Activated naive CD4-positive, alpha-beta T cell treated with anti-CD3 and anti-CD28 coated beads, Interleukin-2, amount 10 ng/mL, durations not matched to agents 7 days and 5 days (primary cell): ENCODE results near the gene RNU1-1.
"Not testable (repeated sequence)": the region's sequence is repeated elsewhere in the genome, so short reads cannot be mapped to it uniquely, and the experiment has no call there.

Source experiments
- CTCF ChIA-PET: fragments of 350-600 bp; sonication (Branson Sonifier 250); formaldehyde crosslinking; loops from one replicate; lab custom pipeline; 2021; ENCODE audit warnings: antibody characterized with exemption; lab: Charles Lee
- DNase-seq: peaks from one replicate; pipeline ENCODE4 v3.0.0-alpha.2; 2020
- H3K27ac Mint-ChIP-seq: one replicate; pipeline ENCODE4 v1.8.0; 2021; ENCODE audit warnings: mild to moderate bottlenecking, moderate library complexity, mixed read lengths
- H3K27me3 Mint-ChIP-seq: one replicate; pipeline ENCODE4 v1.8.0; 2021; ENCODE audit warnings: mild to moderate bottlenecking, mixed read lengths
- H3K36me3 Mint-ChIP-seq: one replicate; pipeline ENCODE4 v1.8.0; 2021; ENCODE audit warnings: mixed read lengths
- H3K4me1 Mint-ChIP-seq: one replicate; pipeline ENCODE4 v1.8.0; 2021; ENCODE audit warnings: mixed read lengths
- H3K4me3 Mint-ChIP-seq: one replicate; pipeline ENCODE4 v1.8.0; 2021; ENCODE audit warnings: mild to moderate bottlenecking, moderate library complexity, mixed read lengths
- H3K9me3 Mint-ChIP-seq: one replicate; pipeline ENCODE4 v1.8.0; 2021; ENCODE audit warnings: mixed read lengths

The RNU1-1 gene

DNA sequence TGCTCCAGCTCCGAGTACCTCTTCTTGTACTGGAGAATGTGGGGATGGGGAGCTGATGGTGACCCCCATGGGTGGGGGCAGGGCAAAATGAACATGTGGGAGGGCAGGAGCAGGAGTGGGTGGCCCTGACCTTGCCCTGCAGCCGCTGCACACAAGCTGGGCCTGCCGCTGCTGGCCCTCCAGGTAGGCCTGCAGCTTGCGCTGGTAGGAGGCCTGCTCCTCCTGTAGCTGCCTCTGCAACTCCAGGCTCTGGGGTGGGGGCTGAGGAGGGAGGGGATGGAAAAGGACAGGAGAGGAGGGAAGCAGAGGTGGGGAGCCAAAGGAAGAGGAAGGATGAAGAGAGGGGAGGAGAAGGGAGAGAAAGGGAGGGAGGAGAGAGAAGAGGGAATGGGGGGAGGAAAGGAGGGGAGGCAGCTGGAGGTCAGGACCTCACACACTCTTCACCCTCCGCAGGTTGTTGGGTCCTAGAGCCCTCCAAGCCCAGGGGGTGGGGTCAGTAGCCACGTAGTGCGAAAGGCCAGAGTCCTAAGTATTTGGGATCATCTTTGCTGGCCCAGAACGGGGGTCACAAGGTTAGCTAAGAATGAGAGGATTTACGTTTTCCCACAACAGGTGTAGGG, 22.9 kb downstream of the RNU1-1 start:
- H3K27me3 Mint-ChIP-seq, result no peaks in the 10 kb centered on the region
- H3K4me3 Mint-ChIP-seq, result no peak overlapping the region
- H3K4me1 Mint-ChIP-seq, result peaks cover 3% of the 10 kb centered on the region
- no peaks in the 10 kb centered on the region for H3K36me3 Mint-ChIP-seq
- CTCF ChIA-PET, result no interaction called here
- no peak overlapping the region for H3K27ac Mint-ChIP-seq
- H3K9me3 Mint-ChIP-seq, result no peaks in the 10 kb centered on the region
- no peak for DNase-seq

DNA sequence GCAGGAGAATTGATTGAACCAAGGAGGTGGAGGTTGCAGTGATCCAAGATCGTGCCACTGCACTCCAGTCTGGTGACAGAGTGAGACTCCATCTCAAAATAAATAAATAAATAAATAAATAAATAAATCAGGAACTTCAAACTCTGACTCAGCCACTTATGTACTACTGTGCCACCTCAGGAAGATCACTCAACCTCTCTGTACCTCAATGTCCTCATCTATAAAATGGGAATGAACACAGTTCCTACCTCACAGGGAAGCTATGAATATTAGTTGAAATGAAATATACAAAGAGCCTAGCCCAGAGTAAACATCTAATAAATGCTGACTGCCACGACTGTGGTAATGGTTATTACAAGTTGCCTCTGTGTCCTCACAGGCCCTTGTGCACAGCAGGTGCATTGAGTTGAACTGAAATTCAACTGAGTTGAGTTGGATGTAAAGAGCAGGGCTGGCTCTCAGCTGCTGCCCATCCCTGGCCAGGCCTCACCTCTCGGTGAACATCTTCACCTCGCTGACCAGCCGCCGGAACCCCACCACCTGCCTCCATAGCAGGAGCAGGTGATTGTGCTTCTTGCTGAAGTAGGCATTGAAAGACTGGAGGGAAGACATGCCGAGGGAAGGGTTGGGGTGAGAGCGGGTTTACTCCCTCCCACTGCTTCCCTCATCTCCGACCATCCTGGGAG, 24.7 kb downstream of the RNU1-1 start:
- H3K27ac Mint-ChIP-seq, H3K27me3 Mint-ChIP-seq, CTCF ChIA-PET, H3K36me3 Mint-ChIP-seq, H3K4me1 Mint-ChIP-seq, H3K4me3 Mint-ChIP-seq, H3K9me3 Mint-ChIP-seq, DNase-seq: not testable (repeated sequence)

DNA sequence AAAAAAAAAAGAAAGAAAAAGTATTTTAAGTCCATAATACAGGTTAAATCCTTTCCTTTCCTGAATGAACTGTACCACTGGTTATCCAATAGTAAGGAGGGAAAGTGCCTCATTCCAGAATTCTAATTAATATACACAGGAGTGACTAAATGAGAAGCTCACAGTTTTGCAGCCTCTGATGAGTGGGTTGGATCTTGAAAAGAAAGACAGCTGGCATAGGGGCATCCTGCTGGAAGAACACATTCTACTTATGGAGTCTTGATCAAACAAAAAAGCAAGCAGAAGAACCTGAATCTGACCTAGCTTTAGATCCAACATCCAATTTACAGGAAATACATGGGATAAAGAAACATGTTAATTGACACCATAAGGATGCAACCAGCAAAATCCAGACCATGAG, 27.1 kb downstream of the RNU1-1 start:
- not testable (repeated sequence) for H3K4me3 Mint-ChIP-seq, H3K4me1 Mint-ChIP-seq, H3K9me3 Mint-ChIP-seq, H3K27ac Mint-ChIP-seq, DNase-seq, H3K36me3 Mint-ChIP-seq, H3K27me3 Mint-ChIP-seq
- CTCF ChIA-PET, result interaction anchor here (0.6 kb wide), 1 partner anchor 142 kb away, joined by 3 read pairs; no protein-coding TSS in a partner anchor

DNA sequence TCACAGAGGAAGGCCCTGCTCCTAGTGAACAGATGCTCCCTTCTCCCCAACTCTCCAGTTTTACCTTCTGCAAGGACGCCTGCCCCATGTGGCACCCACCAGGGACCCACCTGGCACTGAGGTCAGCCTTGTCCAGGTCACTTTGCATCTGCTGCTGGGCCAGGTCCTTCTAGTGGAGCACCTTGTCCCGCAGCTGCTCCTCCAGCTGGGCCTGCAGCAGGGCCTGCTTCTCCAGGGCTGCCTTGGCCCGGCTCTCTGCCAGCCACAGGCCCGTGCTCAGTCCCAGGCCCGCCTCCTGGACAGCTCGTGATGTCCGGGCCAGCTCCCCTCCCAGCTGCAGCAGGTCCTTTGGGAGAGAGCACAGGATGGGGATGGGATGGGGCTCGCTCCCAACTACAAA, 27.8 kb downstream of the RNU1-1 start:
- H3K36me3 Mint-ChIP-seq, H3K4me1 Mint-ChIP-seq, H3K9me3 Mint-ChIP-seq, H3K27me3 Mint-ChIP-seq, H3K27ac Mint-ChIP-seq, H3K4me3 Mint-ChIP-seq, CTCF ChIA-PET: not testable (repeated sequence)
- peak; percentile 14 for DNase-seq

DNA sequence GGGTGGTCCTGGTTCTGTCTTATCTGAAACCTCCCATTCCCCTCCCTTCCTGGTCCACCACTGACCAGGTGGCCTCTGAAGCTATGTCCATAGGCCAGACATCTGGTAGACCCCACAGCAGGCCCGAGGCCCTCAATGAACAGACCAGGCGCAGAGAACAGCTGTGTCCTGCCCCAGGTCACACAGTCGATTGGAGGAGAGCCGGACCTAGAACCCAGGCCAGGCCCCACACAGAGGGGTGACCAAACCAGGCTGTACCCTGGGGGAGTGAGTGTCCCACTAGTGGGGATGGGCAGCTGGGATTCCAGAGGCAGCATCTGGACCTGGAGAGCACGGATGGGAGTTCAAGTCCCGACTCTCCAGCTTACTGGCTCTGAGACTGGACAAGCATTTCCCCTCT, 29.2 kb downstream of the RNU1-1 start:
- DNase-seq, result peak; percentile 16
- CTCF ChIA-PET, result no interaction called here
- H3K36me3 Mint-ChIP-seq, result peaks cover 4% of the 10 kb centered on the region
- no peaks in the 10 kb centered on the region for H3K9me3 Mint-ChIP-seq
- H3K4me3 Mint-ChIP-seq, result no peak overlapping the region
- no peaks in the 10 kb centered on the region for H3K4me1 Mint-ChIP-seq
- H3K27me3 Mint-ChIP-seq, result no peaks in the 10 kb centered on the region
- H3K27ac Mint-ChIP-seq, result no peak overlapping the region

DNA sequence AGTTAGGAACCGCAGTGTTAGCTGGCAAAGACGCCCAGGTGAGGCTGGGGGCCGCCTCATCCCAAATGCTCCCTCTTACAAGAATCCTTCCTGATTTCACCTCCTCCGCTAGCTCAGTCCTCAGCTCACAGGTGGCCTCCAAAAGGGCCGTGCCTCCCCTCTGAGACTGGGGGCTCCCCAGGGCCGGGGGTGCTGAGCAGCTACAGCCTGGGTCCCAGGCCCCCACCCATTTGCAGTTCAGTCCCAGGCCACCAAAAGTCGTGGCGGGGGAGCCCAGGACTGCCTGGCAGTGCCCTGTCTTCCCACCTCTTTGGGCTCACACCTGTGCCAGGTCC, 29.6 kb downstream of the RNU1-1 start:
- peaks cover 4% of the 10 kb centered on the region for H3K36me3 Mint-ChIP-seq
- no peaks in the 10 kb centered on the region for H3K27me3 Mint-ChIP-seq
- no peaks in the 10 kb centered on the region for H3K9me3 Mint-ChIP-seq
- no peak overlapping the region for H3K27ac Mint-ChIP-seq
- no peak overlapping the region for H3K4me3 Mint-ChIP-seq
- H3K4me1 Mint-ChIP-seq, result no peaks in the 10 kb centered on the region
- CTCF ChIA-PET, result no interaction called here
- peak; percentile 17 for DNase-seq

DNA sequence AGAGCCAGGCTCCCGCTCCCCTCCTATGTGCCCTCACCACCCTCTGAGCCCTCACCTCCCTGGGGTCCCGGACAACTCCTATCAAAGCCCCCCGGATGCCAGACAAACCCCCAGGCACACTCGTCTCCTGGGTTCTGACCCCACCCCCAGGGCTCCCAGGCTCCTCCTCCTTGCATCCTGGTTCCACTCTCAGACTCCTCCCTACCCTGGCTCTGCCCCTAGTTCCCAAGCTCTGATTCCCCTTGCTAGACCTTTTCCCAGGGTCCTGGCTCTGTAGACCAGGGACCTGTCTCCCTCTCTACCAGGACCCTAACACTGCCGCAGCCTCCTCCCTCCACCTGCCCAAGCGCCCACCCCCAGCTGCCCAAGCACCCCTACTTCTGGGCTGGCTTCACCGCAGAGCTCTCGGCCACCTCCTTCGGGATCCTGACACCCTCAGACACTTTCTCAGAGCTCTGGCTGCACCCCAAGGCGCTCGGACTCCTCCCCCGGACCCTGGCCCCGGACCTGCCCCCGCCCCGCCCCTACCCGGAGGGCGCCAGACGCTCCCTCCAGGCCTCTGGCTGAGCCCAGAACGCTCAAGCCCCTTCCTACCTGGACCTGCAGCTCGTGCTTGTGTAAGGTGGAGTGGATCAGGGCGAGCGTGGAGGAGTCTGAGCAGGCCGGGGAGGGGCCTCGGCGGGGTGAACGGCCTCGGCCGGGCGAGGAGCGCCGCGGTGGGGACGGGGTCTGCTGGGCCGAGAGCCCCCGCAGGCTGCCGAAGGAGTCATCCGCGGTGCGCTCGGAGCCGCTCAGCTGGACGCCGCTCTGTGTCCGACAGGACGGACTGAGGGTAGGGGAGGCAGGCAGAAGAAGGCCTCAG, 30.2 kb downstream of the RNU1-1 start:
- DNase-seq, result peak; percentile 16
- H3K9me3 Mint-ChIP-seq, H3K4me1 Mint-ChIP-seq, H3K36me3 Mint-ChIP-seq, H3K27ac Mint-ChIP-seq, CTCF ChIA-PET, H3K27me3 Mint-ChIP-seq, H3K4me3 Mint-ChIP-seq: not testable (repeated sequence)

DNA sequence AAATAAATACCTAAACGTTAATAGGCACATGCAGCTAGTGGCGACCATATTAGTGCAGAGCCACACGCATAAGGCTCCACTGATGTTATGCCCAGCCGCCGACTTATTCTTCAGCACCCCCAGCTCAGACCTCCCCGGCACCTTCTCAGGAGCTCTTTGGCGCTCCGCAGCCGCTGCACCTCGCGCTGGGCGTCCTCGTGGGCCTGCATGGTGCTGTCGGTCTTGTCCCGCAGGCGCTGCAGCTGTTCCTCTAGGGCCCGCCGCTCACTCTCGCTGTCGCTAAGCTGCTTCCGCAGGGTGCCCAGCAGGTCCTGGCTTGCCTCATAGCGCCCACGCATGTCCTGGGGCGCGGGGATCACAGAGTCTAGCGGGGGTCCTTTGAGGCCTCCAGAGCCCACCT, 30.9 kb downstream of the RNU1-1 start:
- CTCF ChIA-PET, H3K27me3 Mint-ChIP-seq, H3K9me3 Mint-ChIP-seq, H3K36me3 Mint-ChIP-seq, H3K4me1 Mint-ChIP-seq, H3K4me3 Mint-ChIP-seq, H3K27ac Mint-ChIP-seq: not testable (repeated sequence)
- DNase-seq, result peak; percentile 13

DNA sequence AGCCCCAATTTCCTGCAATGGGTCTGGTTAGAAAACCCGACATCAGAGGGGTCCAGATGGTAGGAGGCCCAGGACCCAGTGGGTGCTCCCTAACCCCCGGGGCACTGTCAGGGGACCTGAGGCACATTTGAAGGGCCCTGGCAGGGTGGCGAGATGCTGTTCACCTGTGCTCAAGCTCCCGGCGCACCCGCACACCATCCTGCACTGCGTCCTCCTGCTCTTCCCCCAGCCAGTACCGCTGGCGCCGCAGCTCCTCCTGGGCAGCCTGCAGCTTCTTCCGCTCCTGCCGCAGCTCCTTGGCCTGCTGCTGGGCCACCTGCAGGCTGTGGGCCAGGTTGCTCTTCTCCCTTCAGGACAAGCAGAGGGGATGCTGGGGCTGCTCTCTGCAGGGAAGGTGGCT, 36.0 kb downstream of the RNU1-1 start:
- peak; percentile 9 for DNase-seq
- peaks cover 5% of the 10 kb centered on the region for H3K36me3 Mint-ChIP-seq
- CTCF ChIA-PET, result no interaction called here
- no peaks in the 10 kb centered on the region for H3K27me3 Mint-ChIP-seq
- no peaks in the 10 kb centered on the region for H3K9me3 Mint-ChIP-seq
- H3K4me3 Mint-ChIP-seq, result no peak overlapping the region
- H3K4me1 Mint-ChIP-seq, result no peaks in the 10 kb centered on the region
- H3K27ac Mint-ChIP-seq, result no peak overlapping the region

DNA sequence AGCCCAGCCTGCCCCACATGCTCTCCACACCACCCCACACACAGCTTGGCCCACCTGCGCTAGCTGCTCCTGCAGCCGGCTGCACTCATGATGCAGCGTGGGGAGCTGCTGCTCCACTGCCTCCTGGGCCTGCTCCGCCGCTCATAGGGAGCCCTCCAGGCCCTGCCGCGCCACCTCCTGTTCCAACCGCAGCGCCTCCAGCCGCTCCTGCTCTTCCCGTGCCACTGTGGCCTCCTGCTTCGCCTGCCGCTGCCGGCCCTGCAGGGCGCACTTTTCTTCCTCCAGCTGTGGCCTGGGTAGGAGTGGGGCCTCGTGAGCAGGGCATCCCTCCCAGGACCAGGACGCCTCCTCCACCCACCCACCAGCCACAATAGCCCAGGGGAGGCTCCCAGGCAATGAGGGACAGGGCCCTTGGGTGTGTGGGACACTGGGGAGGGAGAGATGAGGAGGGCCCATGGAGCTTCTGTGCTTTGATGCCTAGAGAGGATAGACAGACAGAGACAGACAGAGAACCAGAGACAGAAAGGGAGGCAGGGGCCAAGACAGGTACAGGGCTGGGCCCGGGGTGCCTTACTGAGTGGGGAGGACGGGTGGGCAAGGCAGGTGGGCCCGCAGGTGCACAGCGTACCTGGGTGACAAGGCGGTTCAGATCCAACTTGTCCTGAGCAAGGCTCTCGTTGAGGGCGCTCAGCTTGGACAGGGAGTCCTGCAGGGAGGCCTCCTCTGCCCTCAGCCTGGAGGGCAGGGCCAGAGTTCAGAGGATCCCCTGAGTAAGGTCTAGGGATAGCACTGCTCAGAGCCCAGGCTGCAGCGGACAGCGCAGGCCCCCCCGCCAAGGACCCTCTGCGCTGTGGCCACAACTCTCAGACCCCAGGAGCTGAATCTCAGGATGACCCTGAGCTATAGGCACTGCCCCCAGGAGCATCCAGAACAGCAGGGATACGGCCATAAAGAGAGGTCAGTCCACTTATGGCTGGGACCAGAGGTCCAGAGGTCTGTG, 38.0 kb downstream of the RNU1-1 start:
- H3K27me3 Mint-ChIP-seq, H3K27ac Mint-ChIP-seq, H3K4me1 Mint-ChIP-seq, H3K9me3 Mint-ChIP-seq, CTCF ChIA-PET, H3K36me3 Mint-ChIP-seq, H3K4me3 Mint-ChIP-seq: not testable (repeated sequence)
- DNase-seq, result peak; percentile 3

DNA sequence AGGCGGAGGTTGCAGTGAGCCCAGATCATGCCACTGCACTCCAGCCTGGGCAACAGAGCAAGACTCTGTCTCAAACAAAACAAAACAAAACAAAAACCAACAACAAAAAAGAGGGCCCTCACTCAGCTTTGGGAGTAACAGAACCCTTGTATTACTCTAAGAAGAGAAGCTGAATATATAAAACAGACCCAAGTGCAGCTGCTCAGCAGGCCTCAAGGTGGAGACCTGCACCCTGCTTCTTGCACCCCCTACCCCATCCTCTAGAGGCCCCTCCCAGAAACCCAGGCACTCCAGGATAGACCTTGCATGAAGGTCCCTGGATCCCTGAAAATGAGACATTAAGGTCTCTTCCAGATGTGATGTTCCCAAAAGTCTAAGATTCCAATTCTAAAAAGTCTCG, 39.2 kb downstream of the RNU1-1 start:
- H3K4me3 Mint-ChIP-seq, H3K9me3 Mint-ChIP-seq, H3K27ac Mint-ChIP-seq, H3K36me3 Mint-ChIP-seq, H3K27me3 Mint-ChIP-seq, CTCF ChIA-PET, H3K4me1 Mint-ChIP-seq: not testable (repeated sequence)
- peak; percentile 3 for DNase-seq

DNA sequence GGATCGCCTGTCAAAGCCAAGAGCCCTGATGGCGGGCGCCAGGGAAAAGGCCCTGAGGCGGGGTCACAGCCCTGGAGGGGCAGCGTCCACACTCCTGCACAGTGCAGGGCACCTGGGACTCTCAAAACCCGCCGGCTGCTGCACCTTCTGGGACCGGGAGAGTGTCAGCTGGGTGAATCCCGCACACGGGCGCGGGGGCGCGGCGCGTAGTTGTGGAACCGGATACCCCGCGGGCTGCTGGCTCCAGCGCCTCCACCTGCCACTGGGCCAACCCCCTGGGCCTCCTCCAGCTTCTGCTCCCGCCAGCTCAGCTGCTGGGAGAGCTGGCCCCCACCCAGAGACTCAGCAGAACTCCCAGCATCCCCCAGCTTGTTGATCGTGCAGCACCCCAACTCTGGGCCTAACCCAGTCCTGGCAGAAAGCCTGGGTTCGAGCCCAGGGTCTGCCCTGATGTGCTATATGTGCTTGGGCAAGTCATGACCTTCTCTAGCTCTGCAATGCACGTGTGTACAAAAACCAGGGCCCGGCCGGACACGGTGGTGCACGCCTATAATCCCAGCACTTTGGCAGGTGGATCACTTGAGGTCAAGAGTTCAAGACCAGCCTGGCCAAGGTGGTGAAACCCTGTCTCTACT, 39.8 kb downstream of the RNU1-1 start:
- H3K27me3 Mint-ChIP-seq, result no peaks in the 10 kb centered on the region

DNA sequence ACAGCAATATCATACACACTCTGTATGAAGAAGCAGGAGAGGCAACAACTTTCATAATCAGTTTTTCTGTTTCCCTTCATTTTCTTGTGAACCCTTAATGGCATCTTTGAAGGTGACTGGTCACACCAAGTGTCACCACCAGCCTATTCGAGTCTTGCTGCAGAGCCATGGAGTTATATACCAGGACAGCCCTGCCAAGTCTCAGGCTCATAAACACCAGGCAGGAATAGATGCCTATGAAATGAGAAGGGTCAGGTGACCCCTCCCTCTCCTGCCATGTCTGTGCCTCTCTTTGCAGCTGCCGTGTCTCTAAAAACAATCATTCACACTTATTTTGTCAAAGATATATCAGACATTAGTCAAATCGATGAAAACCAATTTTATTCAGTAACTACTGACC, 45.5 kb downstream of the RNU1-1 start:
- DNase-seq, result no peak
- no peak overlapping the region for H3K4me3 Mint-ChIP-seq
- H3K9me3 Mint-ChIP-seq, result no peaks in the 10 kb centered on the region
- H3K27ac Mint-ChIP-seq, result no peak overlapping the region
- H3K27me3 Mint-ChIP-seq, result no peaks in the 10 kb centered on the region
- H3K4me1 Mint-ChIP-seq, result no peaks in the 10 kb centered on the region
- peaks cover 15% of the 10 kb centered on the region for H3K36me3 Mint-ChIP-seq
- CTCF ChIA-PET, result no interaction called here

More for the DNA sequence above, 39.8 kb downstream of the RNU1-1 start:
- DNase-seq, result no peak
- Mint-ChIP-seq H3K4me3 (no peak overlapping the region), H3K27ac (no peak overlapping the region), H3K9me3 (no peaks in the 10 kb centered on the region), H3K4me1 (no peaks in the 10 kb centered on the region), H3K36me3 (peaks cover 5% of the 10 kb centered on the region)
- CTCF ChIA-PET, result no interaction called here
